B cell (primary cell): ENCODE data around the gene MGME1. TPM values are rescaled to one million over a fixed set of nuclear protein-coding genes. Genes with fewer than 3 reads are reported as not detected.

Experiments
- ATAC-seq: fragments of 200-7000 bp; cut with Tn5 transposase; one replicate; pipeline ENCODE4 v1.10.0; 2021; ENCODE audit warnings: low read depth, mild to moderate bottlenecking, moderate number of reproducible peaks, moderate library complexity
- CTCF ChIA-PET: fragments of 350-600 bp; sonication (Branson Sonifier 250); formaldehyde crosslinking; loops from one replicate; lab custom pipeline; 2021; ENCODE audit warnings: antibody characterized with exemption, inconsistent platforms; lab: Charles Lee
- POLR2A ChIA-PET: fragments of 350-600 bp; sonication (Branson Sonifier 250); formaldehyde crosslinking; loops from one replicate; lab custom pipeline; 2021; ENCODE audit warnings: antibody characterized with exemption; lab: Charles Lee
- DNase-seq: peaks from one replicate; pipeline ENCODE4 v3.0.0; 2013
- H2AFZ ChIP-seq: 2 replicates; pipeline ENCODE4 v1.6.1; 2012; ENCODE audit warnings: mild to moderate bottlenecking, low read depth, low read length; ENCODE audit not compliant: insufficient read depth, poor library complexity, severe bottlenecking
- H3K27ac ChIP-seq, 2 donors: 1 replicate in 1 of 2; 2 replicates in 1 of 2; pipeline ENCODE4 v1.5.1; 2012 to 2013; ENCODE audit warnings: low read length in 2 of 2, mild to moderate bottlenecking in 2 of 2, moderate library complexity in 1 of 2
- H3K27me3 ChIP-seq, 4 experiments: fragments of 200-600 bp in 1 of 4; sonication (generic) in 1 of 4; replicated peaks in 1 of 4; 1 replicate in 2 of 4; 2 replicates in 2 of 4; pipeline versions ENCODE4 v1.6.1 to v1.7.0; 2013 to 2016; ENCODE audit warnings: low read length in 3 of 4, mild to moderate bottlenecking in 2 of 4, mixed read lengths in 1 of 4, moderate library complexity in 1 of 4; ENCODE audit not compliant: insufficient read depth in 4 of 4, control insufficient read depth in 3 of 4; ENCODE audit errors: control extremely low read depth in 1 of 4
- H3K36me3 ChIP-seq, 2 experiments: replicated peaks in 1 of 2; 1 replicate in 1 of 2; 2 replicates in 1 of 2; pipeline versions ENCODE4 v1.6.1 to v1.7.1; 2013; ENCODE audit warnings: low read length in 1 of 2; ENCODE audit not compliant: insufficient read depth in 2 of 2, control insufficient read depth in 1 of 2; ENCODE audit errors: control extremely low read depth in 1 of 2, extremely low read depth in 1 of 2
- H3K4me1 ChIP-seq, 2 donors: fragments of 200-600 bp in 1 of 2; sonication (generic) in 1 of 2; 1 replicate in 1 of 2; 2 replicates in 1 of 2; pipeline versions ENCODE4 v1.5.1 to v1.6.1; 2013 to 2017; ENCODE audit warnings: low read length in 2 of 2; ENCODE audit not compliant: control insufficient read depth in 2 of 2, insufficient read depth in 2 of 2
- H3K4me2 ChIP-seq: replicated peaks from 2 replicates; pipeline ENCODE3; 2012; ENCODE audit warnings: mild to moderate bottlenecking, low read depth, low read length; ENCODE audit not compliant: poor library complexity, severe bottlenecking
- H3K4me3 ChIP-seq, 5 experiments: fragments of 200-600 bp in 1 of 5; sonication (generic) in 1 of 5; 1 replicate in 3 of 5; 2 replicates in 2 of 5; pipeline versions ENCODE4 v1.5.1 to v1.7.0; 2011 to 2016; ENCODE audit warnings: low read length in 4 of 5, mild to moderate bottlenecking in 4 of 5, low read depth in 2 of 5, control low read depth in 1 of 5, moderate library complexity in 1 of 5; ENCODE audit not compliant: insufficient read depth in 1 of 5; ENCODE audit errors: control extremely low read depth in 1 of 5, extremely low read depth in 1 of 5
- H3K79me2 ChIP-seq: fragments of 200-600 bp; sonication (generic); one replicate; pipeline ENCODE4 v1.6.0; 2016; ENCODE audit warnings: low read length; ENCODE audit not compliant: control insufficient read depth, insufficient read depth
- H3K9ac ChIP-seq: fragments of 200-600 bp; sonication (generic); 2 replicates; pipeline ENCODE4 v1.6.1; 2017; ENCODE audit warnings: mild to moderate bottlenecking, low read length, moderate library complexity
- H3K9me3 ChIP-seq, 3 donors: one replicate each; pipeline versions ENCODE4 v1.6.1 to v1.7.1; 2013; ENCODE audit warnings: low read length in 2 of 3; ENCODE audit not compliant: control insufficient read depth in 2 of 3, insufficient read depth in 1 of 3; ENCODE audit errors: control extremely low read depth in 1 of 3
- H4K20me1 ChIP-seq: 2 replicates; pipeline ENCODE4 v1.6.0; 2012; ENCODE audit warnings: mild to moderate bottlenecking, low read length; ENCODE audit not compliant: insufficient read depth, control insufficient read depth, poor library complexity, severe bottlenecking
- H3K27ac Mint-ChIP-seq: one replicate; pipeline ENCODE4 v1.8.0; 2021; ENCODE audit warnings: mixed read lengths
- H3K27me3 Mint-ChIP-seq: one replicate; pipeline ENCODE4 v1.8.0; 2021; ENCODE audit warnings: mixed read lengths
- H3K4me1 Mint-ChIP-seq: one replicate; pipeline ENCODE4 v1.8.0; 2021; ENCODE audit warnings: mixed read lengths
- H3K4me3 Mint-ChIP-seq: one replicate; pipeline ENCODE4 v1.8.0; 2021; ENCODE audit warnings: mixed read lengths
- H3K9me3 Mint-ChIP-seq: one replicate; pipeline ENCODE4 v1.8.0; 2022; ENCODE audit warnings: mixed read lengths; ENCODE audit not compliant: insufficient read depth
- CTCF ChIP-seq: fragments of 200-600 bp; IDR thresholded peaks from one replicate; pipeline ENCODE4 v1.8.0; 2022; ENCODE audit warnings: antibody characterized with exemption, mild to moderate bottlenecking
- EZH2 ChIP-seq: IDR thresholded peaks from 2 replicates; pipeline ENCODE4 v1.6.1; 2012; ENCODE audit warnings: borderline replicate concordance, low read depth, mild to moderate bottlenecking, moderate library complexity, low read length; ENCODE audit not compliant: insufficient read depth, poor library complexity, severe bottlenecking
- WGBS: methylation state at CpG from one replicate; pipeline ENCODE4 v1.1.5; 2013; ENCODE audit warnings: missing lambda C conversion rate; ENCODE audit not compliant: insufficient coverage; 5-methylcytosine and 5-hydroxymethylcytosine counted together
- intact Hi-C: fragments of 100-400 bp; cut with micrococcal nuclease; formaldehyde crosslinking; loops from one replicate; pipeline ENCODE4 v1.10.0; 2022
- polyA plus RNA-seq: library from polyadenylated mRNA; depleted of rRNA; stranded (reverse); fragments of >200 nt; gene quantifications from 2 replicates; pipeline ENCODE4 v1.2.3, GENCODE V29; 2012
- total RNA-seq, 2 donors: library from RNA; stranded (reverse); fragments of 120-200 nt in 1 of 2; gene quantifications; 1 replicate in 1 of 2; 2 replicates in 1 of 2; pipeline versions ENCODE4 v1.2.3 to v1.2.4, GENCODE V29; 2013 to 2022

Gene MGME1
- total and polyA plus RNA-seq, 2 donors (not counting 1 experiment from before 2014, with no cell fraction given), result 29.8 to 33.2 TPM

DNA sequence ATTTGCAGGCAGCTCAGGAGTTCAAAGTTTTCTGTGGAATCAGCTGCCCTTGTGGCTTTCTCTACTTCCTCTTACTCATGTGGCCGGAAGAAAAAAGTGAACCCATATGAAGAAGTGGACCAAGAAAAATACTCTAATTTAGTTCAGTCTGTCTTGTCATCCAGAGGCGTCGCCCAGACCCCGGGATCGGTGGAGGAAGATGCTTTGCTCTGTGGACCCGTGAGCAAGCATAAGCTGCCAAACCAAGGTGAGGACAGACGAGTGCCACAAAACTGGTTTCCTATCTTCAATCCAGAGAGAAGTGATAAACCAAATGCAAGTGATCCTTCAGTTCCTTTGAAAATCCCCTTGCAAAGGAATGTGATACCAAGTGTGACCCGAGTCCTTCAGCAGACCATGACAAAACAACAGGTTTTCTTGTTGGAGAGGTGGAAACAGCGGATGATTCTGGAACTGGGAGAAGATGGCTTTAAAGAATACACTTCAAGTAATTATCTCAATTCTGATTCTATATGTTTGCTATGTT lies 1.1 kb downstream of the MGME1 start:
- H3K27me3 ChIP-seq, result no peaks in the 10 kb centered on the region
- no peaks in the 10 kb centered on the region for H3K9me3 Mint-ChIP-seq
- POLR2A ChIA-PET, result interaction anchor here (0.6 to 2.4 kb wide), 4 partner anchors 27 to 538 kb away, joined by 3 to 8 read pairs (median 6); partner anchors contain the start of genes RRBP1 and SEC23B
- H3K27ac Mint-ChIP-seq, result peak overlapping the region; percentile 98
- peak overlapping the region; percentile 93 for H3K9ac ChIP-seq
- H3K4me3 ChIP-seq, result peak overlapping the region; percentile 76 to 99 (median 97)
- TF ChIP-seq EZH2 (no peak), CTCF (no peak)
- peak overlapping the region; percentile 96 for H3K4me3 Mint-ChIP-seq
- H3K4me1 Mint-ChIP-seq, result peaks cover 73% of the 10 kb centered on the region
- CTCF ChIA-PET, result interaction anchor here (0.8 to 7.5 kb wide), 4 partner anchors 13 to 465 kb away, joined by 3 to 54 read pairs (median 38); partner anchors contain the start of gene RRBP1
- ATAC-seq (no peak), DNase-seq (peak; percentile 84)
- peak overlapping the region; percentile 90 for H2AFZ ChIP-seq
- peak overlapping the region; percentile 80 for H3K4me2 ChIP-seq
- peaks cover 85% of the 10 kb centered on the region for H3K79me2 ChIP-seq
- H4K20me1 ChIP-seq, result peaks cover under 1% of the 10 kb centered on the region
- WGBS, result 0% methylated on average over 6 of the region's 9 CpGs
- peaks cover 0 to 9% of the 10 kb centered on the region in 2 experiments for H3K36me3 ChIP-seq
- intact Hi-C loops, result loop anchor here (1.0 to 10.0 kb wide), 12 partner anchors 26 to 1947 kb away; partner anchors contain the start of genes DZANK1, KAT14, PET117 and POLR3F
- no peaks in the 10 kb centered on the region for H3K9me3 ChIP-seq
- H3K27ac ChIP-seq, result peak overlapping the region; percentile 96 to 97
- H3K27me3 Mint-ChIP-seq, result no peaks in the 10 kb centered on the region
- H3K4me1 ChIP-seq, result peaks cover 53 to 55% of the 10 kb centered on the region in 2 donors
